H1 (cell line): ENCODE measurements around the gene NTRK2.

Experiments
- BCL11A ChIP-seq, 2 experiments: IDR thresholded peaks; one replicate each; pipeline ENCODE4 v1.6.1; 2011; ENCODE audit warnings: low read depth in 2 of 2, low read length in 2 of 2, mild to moderate bottlenecking in 2 of 2
- CEBPB ChIP-seq: IDR thresholded peaks from 2 replicates; pipeline ENCODE4 v1.6.1; 2012; ENCODE audit warnings: low read depth, low read length
- CTCF ChIP-seq, 3 experiments: IDR thresholded peaks; 1 replicate in 2 of 3; 2 replicates in 1 of 3; pipeline versions ENCODE4 v1.5.1 to v1.6.1; 2011; ENCODE audit warnings: low read length in 3 of 3, mild to moderate bottlenecking in 3 of 3, inconsistent platforms in 2 of 3, low read depth in 1 of 3, moderate library complexity in 1 of 3; ENCODE audit not compliant: insufficient read depth in 1 of 3; ENCODE audit errors: control extremely low read depth in 1 of 3
- EP300 ChIP-seq, 2 experiments: IDR thresholded peaks; 1 replicate in 1 of 2; 2 replicates in 1 of 2; pipeline ENCODE4 v1.6.1; 2011 to 2012; ENCODE audit warnings: low read depth in 2 of 2, low read length in 2 of 2, mild to moderate bottlenecking in 2 of 2, borderline replicate concordance in 1 of 2, inconsistent platforms in 1 of 2, moderate library complexity in 1 of 2
- EZH2 ChIP-seq: fragments of 200-600 bp; sonication (generic); IDR thresholded peaks from 2 replicates; pipeline ENCODE4 v1.7.1; 2012; ENCODE audit warnings: low read depth, mild to moderate bottlenecking, moderate library complexity, low read length, inconsistent platforms; ENCODE audit not compliant: severe bottlenecking
- GABPA ChIP-seq: IDR thresholded peaks from 2 replicates; pipeline ENCODE4 v1.6.1; 2011; ENCODE audit warnings: mild to moderate bottlenecking, low read length, moderate library complexity, borderline replicate concordance; ENCODE audit not compliant: insufficient read depth
- HDAC6 ChIP-seq: IDR thresholded peaks from one replicate; pipeline ENCODE4 v1.7.1; 2012; ENCODE audit warnings: low read depth, mild to moderate bottlenecking, inconsistent platforms, low read length, moderate library complexity
- POLR2A ChIP-seq, 2 experiments: IDR thresholded peaks; 1 replicate in 1 of 2; 2 replicates in 1 of 2; pipeline ENCODE4 v1.6.1; 2011; ENCODE audit warnings: low read depth in 2 of 2, low read length in 2 of 2, mild to moderate bottlenecking in 2 of 2; ENCODE audit errors: control extremely low read depth in 1 of 2
- POLR2AphosphoS5 ChIP-seq: IDR thresholded peaks from 2 replicates; pipeline ENCODE4 v1.6.1; 2011; ENCODE audit warnings: low read depth, low read length
- RFX5 ChIP-seq: IDR thresholded peaks from 2 replicates; pipeline ENCODE4 v1.6.1; 2011; ENCODE audit warnings: low read depth, low read length, improper control_type of control experiment, borderline replicate concordance
- RXRA ChIP-seq: IDR thresholded peaks from 2 replicates; pipeline ENCODE4 v1.6.1; 2011; ENCODE audit warnings: low read depth, mild to moderate bottlenecking, low read length, moderate library complexity; ENCODE audit not compliant: insufficient read depth
- SRF ChIP-seq: IDR thresholded peaks from 2 replicates; pipeline ENCODE4 v1.6.1; 2011; ENCODE audit warnings: mild to moderate bottlenecking, low read depth, low read length, moderate library complexity

GRCh38 chr9:84697509-84698114 is 28.1 kb downstream of the NTRK2 start:
- peak; percentile 90 to 95 (median 90) for TF ChIP-seq CTCF (IDR thresholded peaks at IDR 0.05; ENCODE audit: control extremely low read depth in 1 of 3, insufficient read depth in 1 of 3, low read depth in 1 of 3, low read length in 3 of 3)
- TF ChIP-seq EP300 (IDR thresholded peaks at IDR 0.05; ENCODE audit: borderline replicate concordance in 1 of 2, low read depth in 2 of 2, low read length in 2 of 2): no peak; a peak in 1 of 3 replicates
- TF ChIP-seq POLR2A (IDR thresholded peaks at IDR 0.05; ENCODE audit: control extremely low read depth in 1 of 2, low read depth in 2 of 2, low read length in 2 of 2): no peak
- TF ChIP-seq RFX5: no peak
- TF ChIP-seq CEBPB: no peak
- no peak for TF ChIP-seq SRF
- no peak for TF ChIP-seq RXRA
- no peak for TF ChIP-seq EZH2
- TF ChIP-seq GABPA: no peak
- TF ChIP-seq HDAC6: no peak
- no peak for TF ChIP-seq POLR2AphosphoS5
- TF ChIP-seq BCL11A (IDR thresholded peaks at IDR 0.05; ENCODE audit: low read depth in 2 of 2, low read length in 2 of 2): no peak
